GM12878 (cell line): ENCODE results near the gene LRP4. TPM values are rescaled to one million over a fixed set of nuclear protein-coding genes. Genes with fewer than 3 reads are reported as not detected.

Source experiments
- ATAC-seq: fragments of 200-7000 bp; cut with Tn5 transposase; 3 replicates; pipeline ENCODE4 v1.9.1; 2020; ENCODE audit warnings: mild to moderate bottlenecking, moderate library complexity
- BruUV-seq: library from RNA; stranded (reverse); fragments of 400-500 nt; replicated peaks from 2 replicates; lab custom pipeline; 2021; lab: Mats Ljungman, UMichigan
- CTCF ChIA-PET: fragments of 300-600 bp; sonication (Branson Sonifier 250); formaldehyde crosslinking; extraction: SDS; loops from one replicate; lab custom pipeline; 2021; ENCODE audit warnings: inconsistent platforms; lab: Yijun Ruan, JAX
- POLR2A ChIA-PET: fragments of 350-600 bp; formaldehyde crosslinking; extraction: SDS; loops from one replicate; lab custom pipeline; 2021; ENCODE audit warnings: inconsistent platforms; lab: Charles Lee
- RAD21 ChIA-PET: fragments of 300-600 bp; sonication (Branson Sonifier 250); formaldehyde crosslinking; loops from one replicate; lab custom pipeline; 2023; ENCODE audit warnings: antibody characterized with exemption; ENCODE audit not compliant: unreplicated experiment; lab: Charles Lee
- SMC1A ChIA-PET: fragments of 300-600 bp; sonication (Branson Sonifier 250); formaldehyde crosslinking; loops from one replicate; lab custom pipeline; 2023; ENCODE audit not compliant: unreplicated experiment, uncharacterized antibody; lab: Charles Lee
- DNase-seq: peaks from one replicate; pipeline ENCODE4 v3.0.0-alpha.2; 2011; ENCODE audit warnings: low read depth, low spot score
- FAIRE-seq: peaks from 3 replicates; lab custom pipeline; 2011; peaks lifted over from hg19 to GRCh38; lab: Jason Lieb, UNC
- H2AFZ ChIP-seq: 2 replicates; pipeline ENCODE4 v1.6.0; 2011; ENCODE audit warnings: low read depth, low read length, control low read depth; ENCODE audit not compliant: control insufficient read depth
- H3K27ac ChIP-seq: 2 replicates; pipeline ENCODE4 v1.5.1; 2011; ENCODE audit warnings: control low read depth; ENCODE audit not compliant: control insufficient read depth, insufficient read depth
- H3K27me3 ChIP-seq, 2 experiments: replicated peaks in 1 of 2; 2 replicates each; pipeline versions ENCODE4 v1.6.0 to v1.6.1; 2011; ENCODE audit warnings: low read length in 1 of 2; ENCODE audit not compliant: control insufficient read depth in 2 of 2, insufficient read depth in 2 of 2
- H3K36me3 ChIP-seq, 2 experiments: 2 replicates each; pipeline ENCODE4 v1.5.1; 2011; ENCODE audit warnings: low read length in 1 of 2; ENCODE audit not compliant: control insufficient read depth in 2 of 2, insufficient read depth in 2 of 2
- H3K4me1 ChIP-seq: 2 replicates; pipeline ENCODE4 v1.6.1; 2011; ENCODE audit warnings: mild to moderate bottlenecking, low read length, moderate library complexity, mixed read lengths; ENCODE audit not compliant: control insufficient read depth, insufficient read depth
- H3K4me2 ChIP-seq: 2 replicates; pipeline ENCODE4 v1.6.0; 2011; ENCODE audit warnings: control low read depth; ENCODE audit not compliant: control insufficient read depth, insufficient read depth
- H3K4me3 ChIP-seq: fragments of 200-600 bp; sonication (generic); 2 replicates; pipeline ENCODE4 v1.5.1; 2016
- H3K79me2 ChIP-seq: 2 replicates; pipeline ENCODE4 v1.6.0; 2011; ENCODE audit warnings: low read length; ENCODE audit not compliant: control insufficient read depth, insufficient read depth
- H3K9ac ChIP-seq: 2 replicates; pipeline ENCODE4 v1.8.0; 2011; ENCODE audit warnings: low read length, control low read depth, mixed read lengths; ENCODE audit not compliant: control insufficient read depth, insufficient read depth
- H3K9me3 ChIP-seq: replicated peaks from 3 replicates; pipeline ENCODE4 v1.5.1; 2011; ENCODE audit warnings: mild to moderate bottlenecking, low read length; ENCODE audit not compliant: control insufficient read depth, insufficient read depth
- H4K20me1 ChIP-seq: 2 replicates; pipeline ENCODE4 v1.6.0; 2011; ENCODE audit not compliant: control insufficient read depth, insufficient read depth
- CEBPZ ChIP-seq: fragments of 150-350 bp; IDR thresholded peaks from 2 replicates; pipeline ENCODE4 v1.6.1; 2016; ENCODE audit warnings: low read depth, low read length
- HCFC1 ChIP-seq: fragments of 150-350 bp; IDR thresholded peaks from 2 replicates; pipeline ENCODE4 v1.6.1; 2014; ENCODE audit warnings: low read length
- MLLT1 ChIP-seq: fragments of 450-650 bp; IDR thresholded peaks from 2 replicates; pipeline ENCODE4 v1.6.1; 2016; ENCODE audit warnings: mild to moderate bottlenecking
- MXI1 ChIP-seq: fragments of 150-350 bp; IDR thresholded peaks from 2 replicates; pipeline ENCODE4 v1.6.1; 2011; ENCODE audit warnings: low read depth, mild to moderate bottlenecking, inconsistent platforms, low read length, improper control_type of control experiment
- NR2C1 ChIP-seq: fragments of 450-650 bp; IDR thresholded peaks from 2 replicates; pipeline ENCODE4 v1.6.1; 2017; ENCODE audit warnings: antibody characterized with exemption, mild to moderate bottlenecking, moderate library complexity
- RFX5 ChIP-seq: IDR thresholded peaks from 2 replicates; pipeline ENCODE4 v1.6.1; 2011; ENCODE audit warnings: low read depth, low read length, improper control_type of control experiment
- SIN3A ChIP-seq: IDR thresholded peaks from 2 replicates; pipeline ENCODE4 v1.6.1; 2012; ENCODE audit warnings: low read depth, low read length, improper control_type of control experiment
- SMAD1 ChIP-seq: fragments of 450-650 bp; IDR thresholded peaks from 2 replicates; pipeline ENCODE4 v1.6.1; 2018; ENCODE audit warnings: mild to moderate bottlenecking, low read depth; ENCODE audit not compliant: partially characterized antibody
- SMARCA5 ChIP-seq: fragments of 450-650 bp; IDR thresholded peaks from 2 replicates; pipeline ENCODE4 v1.6.1; 2017; ENCODE audit warnings: mild to moderate bottlenecking
- TAF1 ChIP-seq: IDR thresholded peaks from 2 replicates; pipeline ENCODE4 v1.6.1; 2011; ENCODE audit warnings: mild to moderate bottlenecking, low read depth, low read length, borderline replicate concordance
- TCF7 ChIP-seq: IDR thresholded peaks from 2 replicates; pipeline ENCODE4 v1.6.1; 2014; ENCODE audit warnings: antibody characterized with exemption, borderline replicate concordance
- USF2 ChIP-seq: IDR thresholded peaks from 2 replicates; pipeline ENCODE4 v1.6.1; 2011; ENCODE audit warnings: low read depth, low read length, improper control_type of control experiment, borderline replicate concordance
- ZNF207 ChIP-seq: fragments of 450-650 bp; IDR thresholded peaks from 2 replicates; pipeline ENCODE4 v1.6.1; 2014; ENCODE audit warnings: antibody characterized with exemption, mild to moderate bottlenecking, borderline replicate concordance
- ZNF24 ChIP-seq: fragments of 450-650 bp; IDR thresholded peaks from 2 replicates; pipeline ENCODE4 v1.6.1; 2017; ENCODE audit warnings: antibody characterized with exemption, mild to moderate bottlenecking
- ZNF384 ChIP-seq: IDR thresholded peaks from 2 replicates; pipeline ENCODE4 v1.6.1; 2012; ENCODE audit warnings: low read depth, mild to moderate bottlenecking, low read length, improper control_type of control experiment, borderline replicate concordance
- WGBS: methylation state at CpG from one replicate; pipeline ENCODE4 v1.1.6; 2016; ENCODE audit warnings: low lambda C conversion rate; ENCODE audit not compliant: insufficient replicate concordance, insufficient coverage; ENCODE audit errors: missing lambda C conversion rate; 5-methylcytosine and 5-hydroxymethylcytosine counted together
- in situ Hi-C: fragments of 300-500 bp; cut with MboI; formaldehyde crosslinking; loops from 9 replicates; pipeline ENCODE4 v1.14.3; 2018; ENCODE audit warnings: mixed read lengths
- intact Hi-C: fragments of 100-400 bp; cut with micrococcal nuclease; formaldehyde crosslinking; loops from one replicate; pipeline ENCODE4 v1.14.2; 2022; ENCODE audit not compliant: unreplicated experiment
- polyA plus RNA-seq, 11 experiments: library from polyadenylated mRNA; depleted of rRNA in 4 of 11; unstranded in 6 of 11; stranded (reverse) in 5 of 11; fragments of >200 nt; fragmentation: Nextera tagmentation in 4 of 11; fragmentation: Illumina TruSeq in 1 of 11; extraction: Ambion mirVana in 4 of 11; extraction: Trizol in 1 of 11; gene quantifications; 1 replicate in 1 of 11; 2 replicates in 10 of 11; pipeline versions ENCODE4 v1.2.1 to v1.2.3, GENCODE V29; 2011 to 2016; ENCODE audit warnings: inconsistent platforms in 2 of 11, missing spikeins in 2 of 11, low read depth in 1 of 11
- total RNA-seq, 4 experiments: library from RNA; depleted of rRNA in 3 of 4; stranded (reverse); fragments of >200 nt in 3 of 4; fragmentation: Illumina TruSeq in 1 of 4; extraction: Trizol in 1 of 4; gene quantifications; 2 replicates each; pipeline versions ENCODE4 v1.2.1 to v1.2.3, GENCODE V29; 2013 to 2021
- TF ChIP-seq, protein P1 (sequence below): fragments of 450-650 bp; IDR thresholded peaks from 2 replicates; pipeline ENCODE4 v1.6.1; 2016; ENCODE audit warnings: mild to moderate bottlenecking, moderate library complexity, borderline replicate concordance

LRP4 gene
- total and polyA plus RNA-seq, 10 of the 15 experiments (the other 5 are each of a cell fraction or from before 2014, with no cell fraction given), result under 0.01 to 0.06 (median 0.03) TPM; not detected in 6

- no peak for ATAC-seq
- ChIA-PET SMC1A (no interaction called here), CTCF (interaction anchor here (1.1 kb wide), 1 partner anchor 10 kb away, joined by 3 read pairs; no protein-coding TSS in a partner anchor), POLR2A (interaction anchor here (0.5 kb wide), 1 partner anchor 36 kb away, joined by 4 read pairs; no protein-coding TSS in a partner anchor), RAD21 (no interaction called here)
- FAIRE-seq, result no peak
- no TSS peak for BruUV-seq
- Histone ChIP-seq H3K4me1 (no peaks in the 10 kb centered on the region), H3K27ac (no peak overlapping the region), H3K36me3 (no peaks in the 10 kb centered on the region), H3K79me2 (no peaks in the 10 kb centered on the region), H3K9ac (no peak overlapping the region), H3K4me3 (no peak overlapping the region), H2AFZ (no peak overlapping the region), H4K20me1 (no peaks in the 10 kb centered on the region), H3K4me2 (no peak overlapping the region), H3K27me3 (no peaks in the 10 kb centered on the region), H3K9me3 (no peaks in the 10 kb centered on the region)
- WGBS, result 77% methylated on average over 2 of the region's 2 CpGs
- in situ Hi-C loops, result no loop called here
- intact Hi-C loops, result no loop called here
- DNase-seq, result no peak
- TF ChIP-seq SIN3A (no peak), NR2C1 (no peak), ZNF384 (no peak), MLLT1 (no peak), SMAD1 (no peak), MXI1 (no peak), TAF1 (no peak), RFX5 (no peak), ZNF207 (no peak), SMARCA5 (no peak), USF2 (no peak), TCF7 (no peak), CEBPZ (no peak), HCFC1 (no peak), ZNF24 (no peak)
- TF ChIP-seq, protein P1, sequence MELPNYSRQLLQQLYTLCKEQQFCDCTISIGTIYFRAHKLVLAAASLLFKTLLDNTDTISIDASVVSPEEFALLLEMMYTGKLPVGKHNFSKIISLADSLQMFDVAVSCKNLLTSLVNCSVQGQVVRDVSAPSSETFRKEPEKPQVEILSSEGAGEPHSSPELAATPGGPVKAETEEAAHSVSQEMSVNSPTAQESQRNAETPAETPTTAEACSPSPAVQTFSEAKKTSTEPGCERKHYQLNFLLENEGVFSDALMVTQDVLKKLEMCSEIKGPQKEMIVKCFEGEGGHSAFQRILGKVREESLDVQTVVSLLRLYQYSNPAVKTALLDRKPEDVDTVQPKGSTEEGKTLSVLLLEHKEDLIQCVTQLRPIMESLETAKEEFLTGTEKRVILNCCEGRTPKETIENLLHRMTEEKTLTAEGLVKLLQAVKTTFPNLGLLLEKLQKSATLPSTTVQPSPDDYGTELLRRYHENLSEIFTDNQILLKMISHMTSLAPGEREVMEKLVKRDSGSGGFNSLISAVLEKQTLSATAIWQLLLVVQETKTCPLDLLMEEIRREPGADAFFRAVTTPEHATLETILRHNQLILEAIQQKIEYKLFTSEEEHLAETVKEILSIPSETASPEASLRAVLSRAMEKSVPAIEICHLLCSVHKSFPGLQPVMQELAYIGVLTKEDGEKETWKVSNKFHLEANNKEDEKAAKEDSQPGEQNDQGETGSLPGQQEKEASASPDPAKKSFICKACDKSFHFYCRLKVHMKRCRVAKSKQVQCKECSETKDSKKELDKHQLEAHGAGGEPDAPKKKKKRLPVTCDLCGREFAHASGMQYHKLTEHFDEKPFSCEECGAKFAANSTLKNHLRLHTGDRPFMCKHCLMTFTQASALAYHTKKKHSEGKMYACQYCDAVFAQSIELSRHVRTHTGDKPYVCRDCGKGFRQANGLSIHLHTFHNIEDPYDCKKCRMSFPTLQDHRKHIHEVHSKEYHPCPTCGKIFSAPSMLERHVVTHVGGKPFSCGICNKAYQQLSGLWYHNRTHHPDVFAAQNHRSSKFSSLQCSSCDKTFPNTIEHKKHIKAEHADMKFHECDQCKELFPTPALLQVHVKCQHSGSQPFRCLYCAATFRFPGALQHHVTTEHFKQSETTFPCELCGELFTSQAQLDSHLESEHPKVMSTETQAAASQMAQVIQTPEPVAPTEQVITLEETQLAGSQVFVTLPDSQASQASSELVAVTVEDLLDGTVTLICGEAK, result no peak
These were observed 34.2 kb upstream of the LRP4 start for GRCh38 chr11:46952553-46952952.
